Activated CD4-positive, alpha-beta T cell treated with anti-CD3 and anti-CD28 coated beads, Interleukin-2, amount 50 U/mL, for 16 hours (primary cell): ENCODE results near the gene POLR2E.

Source experiments
- DNase-seq: peaks from one replicate; pipeline ENCODE4 v3.0.0-alpha.2; 2020

The POLR2E gene

GRCh38 chr19:1109697-1110671, 14.8 kb upstream of the POLR2E start:
- DNase-seq: no peak

- no peak for DNase-seq
Observed at GRCh38 chr19:1109032-1109551, 13.9 kb upstream of the POLR2E start.

GRCh38 chr19:1108291-1109031, 13.3 kb upstream of the POLR2E start:
- no peak for DNase-seq

DNA sequence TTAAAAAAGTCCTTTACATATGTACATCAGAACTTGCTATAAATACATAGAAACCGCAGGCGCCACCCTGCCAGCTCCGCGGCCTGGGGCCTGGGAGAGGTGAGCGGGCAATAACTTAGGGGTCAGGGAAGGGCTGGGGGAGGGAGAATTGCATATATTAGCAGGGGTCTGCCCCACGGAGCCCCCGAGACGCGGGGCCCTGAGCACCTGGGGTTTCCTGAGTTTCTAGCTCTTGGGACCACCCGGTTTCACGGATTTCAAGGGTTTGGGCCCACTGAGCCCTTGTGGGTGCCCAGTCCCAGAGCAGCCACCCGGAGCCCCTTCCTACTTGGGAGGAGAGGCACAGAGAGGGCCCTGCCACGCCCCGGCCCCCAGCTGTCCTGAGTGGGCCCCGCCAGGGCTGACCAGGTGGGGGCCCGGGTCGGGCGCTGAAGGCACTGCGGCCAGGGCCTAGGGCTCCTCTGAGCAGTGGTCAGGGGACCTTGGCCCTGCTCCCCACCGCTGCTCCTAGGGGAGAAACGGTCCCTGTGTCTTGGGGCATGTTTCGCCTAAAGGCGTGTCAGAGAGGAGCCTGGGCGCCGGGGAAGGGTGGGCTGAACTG, 12.6 kb upstream of the POLR2E start:
- no peak for DNase-seq

DNA sequence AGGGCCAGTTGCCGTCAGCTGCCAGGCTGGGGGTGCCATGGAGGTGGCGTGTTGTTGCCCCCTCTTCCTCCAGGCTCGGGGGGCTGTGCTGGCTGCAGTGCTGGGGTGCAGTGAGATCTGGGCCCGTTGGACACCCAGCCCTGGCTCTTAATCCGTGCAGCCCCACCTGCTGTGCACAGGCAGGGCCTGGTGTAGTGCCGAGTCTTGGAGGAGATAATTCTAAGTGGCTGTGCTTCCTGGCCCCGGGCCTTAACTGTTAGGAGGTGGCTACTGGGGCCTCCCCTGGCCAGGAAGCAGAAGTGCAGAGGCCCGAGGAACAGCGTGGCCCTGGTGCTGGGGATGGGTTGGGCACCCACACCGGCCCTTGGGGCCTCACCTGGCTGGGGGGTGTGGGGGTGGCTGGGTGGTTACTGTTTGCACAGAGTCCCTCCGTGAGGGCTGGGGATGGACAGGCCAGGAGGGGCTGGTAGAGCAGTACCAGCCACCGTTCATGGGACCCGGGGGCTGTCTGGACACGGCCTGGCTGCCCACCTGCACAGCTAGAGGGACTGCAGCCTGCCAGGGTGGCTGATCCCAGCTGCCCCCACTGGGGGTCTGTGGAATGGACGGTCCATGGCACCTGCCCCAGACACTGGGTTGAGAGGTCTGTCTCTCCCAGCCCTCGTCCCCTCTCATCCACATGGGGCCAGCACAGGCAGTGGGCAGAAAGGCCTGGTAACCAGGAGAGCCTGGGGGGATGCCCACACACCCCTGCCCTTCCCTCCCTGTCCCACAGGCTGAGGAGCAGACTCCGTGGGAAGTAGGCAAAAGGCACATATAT, 11.9 kb upstream of the POLR2E start:
- no peak for DNase-seq

- DNase-seq: no peak
Observed at GRCh38 chr19:1105873-1106840, 11.0 kb upstream of the POLR2E start.

GRCh38 chr19:1105008-1105872, 10.1 kb upstream of the POLR2E start:
- no peak for DNase-seq

- DNase-seq: peak; percentile 63
Observed at GRCh38 chr19:1104311-1105007, 9.3 kb upstream of the POLR2E start.

GRCh38 chr19:1103708-1104310, 8.6 kb upstream of the POLR2E start, which contains the start of gene GPX4:
Gene GPX4 (plus strand): TSS chr19:1103994. CDS start chr19:1104044, 50 bp downstream.
- peak; percentile 99 for DNase-seq

DNA sequence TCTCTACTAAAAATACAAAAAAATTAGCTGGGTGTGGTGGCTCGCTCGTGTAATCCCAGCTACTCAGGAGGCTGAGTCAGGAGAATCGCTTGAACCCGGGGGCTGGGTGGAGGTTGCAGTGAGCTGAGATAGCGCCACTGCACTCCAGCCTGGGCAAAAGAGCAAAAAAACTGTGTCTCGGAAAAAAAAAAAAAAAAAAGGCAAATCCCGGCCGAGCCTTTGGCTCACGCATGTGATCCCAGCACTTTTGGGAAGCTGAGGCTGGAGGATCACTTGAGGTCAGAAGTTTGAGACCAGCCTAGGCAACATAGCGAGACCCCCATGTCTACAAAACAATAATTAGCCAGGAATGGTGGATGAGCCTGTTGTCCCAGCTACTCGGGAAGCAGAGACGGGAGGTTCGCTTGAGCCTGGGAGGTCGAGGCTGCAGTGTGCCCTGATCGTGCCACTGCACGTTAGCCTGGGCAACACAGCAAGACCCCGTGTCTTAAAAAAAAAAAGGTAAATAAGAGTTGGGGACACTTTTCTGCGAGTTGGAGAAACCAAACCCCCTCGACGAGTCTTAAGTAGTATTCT, 8.0 kb upstream of the POLR2E start:
- DNase-seq: no peak

DNA sequence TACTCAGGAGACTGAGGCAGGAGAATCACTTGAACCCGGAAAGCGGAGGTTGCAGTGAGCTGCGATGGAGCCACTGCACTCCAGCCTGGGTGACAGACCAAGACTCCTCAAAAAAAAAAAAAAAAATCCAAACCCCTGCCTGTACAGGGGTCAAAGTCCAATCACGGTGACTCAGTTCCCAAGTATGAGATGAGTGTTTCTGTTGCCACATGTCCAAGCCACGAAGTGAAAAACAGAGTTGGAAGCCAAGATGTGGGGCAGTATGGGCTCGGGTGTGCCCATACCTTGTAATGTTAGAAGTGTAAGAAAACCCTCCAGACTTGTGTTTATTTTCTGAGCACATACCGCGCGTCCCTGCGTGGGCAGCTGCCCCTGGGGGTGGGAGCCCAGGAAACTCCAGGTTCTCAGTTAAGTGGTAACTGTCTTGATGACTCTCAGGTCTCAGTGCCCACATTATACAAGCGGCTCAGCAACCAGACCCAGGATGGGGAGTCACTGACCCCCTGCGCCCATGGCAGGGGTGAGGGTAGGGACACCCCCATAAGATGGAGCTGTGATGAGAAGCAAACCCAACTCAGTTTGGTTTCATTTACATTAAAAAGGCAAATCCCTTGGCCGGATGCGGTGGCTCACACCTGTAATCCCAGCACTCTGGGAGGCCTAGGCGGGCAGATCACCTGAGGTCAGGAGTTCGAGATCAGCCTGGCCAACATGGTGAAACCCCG, 7.4 kb upstream of the POLR2E start:
- peak; percentile 88 for DNase-seq

GRCh38 chr19:1101337-1101698, 6.1 kb upstream of the POLR2E start:
- no peak for DNase-seq

GRCh38 chr19:1098177-1099051, 3.2 kb upstream of the POLR2E start:
- DNase-seq: no peak

GRCh38 chr19:1097810-1098176, 2.6 kb upstream of the POLR2E start:
- DNase-seq: no peak

- DNase-seq: no peak
Observed at GRCh38 chr19:1094655-1094977, 559 bp downstream of the POLR2E start.

- no peak for DNase-seq
Observed at GRCh38 chr19:1093811-1094553, 1.2 kb downstream of the POLR2E start.
